OCI-LY1 (cell line): Measurements from ENCODE around the gene RPL22.

Experiments
- H2AFZ ChIP-seq: fragments of 200-600 bp; sonication (generic), shearing (Covaris generic); 2 replicates; pipeline ENCODE4 v1.6.0; 2014; ENCODE audit warnings: antibody characterized with exemption, mild to moderate bottlenecking, low read length
- H3F3A ChIP-seq: fragments of 200-600 bp; sonication (generic), shearing (Covaris generic); 2 replicates; pipeline ENCODE4 v1.6.0; 2014; ENCODE audit warnings: mild to moderate bottlenecking, antibody characterized with exemption, low read length, moderate library complexity; ENCODE audit not compliant: insufficient read depth
- H3K27ac ChIP-seq: fragments of 200-600 bp; sonication (generic); 2 replicates; pipeline ENCODE4 v1.5.1; 2014; ENCODE audit warnings: low read length, mixed run types, mild to moderate bottlenecking, low read depth; ENCODE audit not compliant: poor library complexity, severe bottlenecking
- H3K27me3 ChIP-seq: fragments of 200-600 bp; sonication (generic); 2 replicates; pipeline ENCODE4 v1.6.0; 2014; ENCODE audit warnings: antibody characterized with exemption, mild to moderate bottlenecking, low read length, moderate library complexity; ENCODE audit not compliant: insufficient read depth
- H3K36me3 ChIP-seq: fragments of 200-600 bp; sonication (generic); 2 replicates; pipeline ENCODE4 v1.6.1; 2014; ENCODE audit warnings: mild to moderate bottlenecking, antibody characterized with exemption, low read length, moderate library complexity, mixed read lengths; ENCODE audit not compliant: insufficient read depth
- H3K4me1 ChIP-seq: fragments of 200-600 bp; sonication (generic); 2 replicates; pipeline ENCODE4 v1.5.1; 2014; ENCODE audit warnings: mild to moderate bottlenecking, low read length, moderate library complexity; ENCODE audit not compliant: insufficient read depth, severe bottlenecking
- H3K4me2 ChIP-seq: fragments of 200-600 bp; sonication (generic), shearing (Covaris generic); 2 replicates; pipeline ENCODE4 v1.6.1; 2014; ENCODE audit warnings: low read length
- H3K4me3 ChIP-seq: fragments of 200-600 bp; sonication (generic); 2 replicates; pipeline ENCODE4 v1.5.1; 2014; ENCODE audit warnings: low read length, low read depth, mild to moderate bottlenecking, mixed read lengths; ENCODE audit not compliant: poor library complexity, severe bottlenecking
- H3K79me2 ChIP-seq: fragments of 200-600 bp; shearing (Covaris generic); 2 replicates; pipeline ENCODE4 v1.6.1; 2016; ENCODE audit warnings: mixed run types, low read length, mixed read lengths; ENCODE audit not compliant: insufficient read depth
- H3K9ac ChIP-seq: fragments of 200-600 bp; sonication (generic), shearing (Covaris generic); 2 replicates; pipeline ENCODE4 v1.6.1; 2014; ENCODE audit warnings: mild to moderate bottlenecking, low read length, mixed read lengths
- H3K9me2 ChIP-seq: fragments of 200-600 bp; sonication (generic), shearing (Covaris generic); 2 replicates; pipeline ENCODE4 v1.6.1; 2014; ENCODE audit warnings: low read depth, mild to moderate bottlenecking, low read length, mixed read lengths
- H3K9me3 ChIP-seq: fragments of 200-600 bp; shearing (Covaris generic); 2 replicates; pipeline ENCODE4 v1.6.1; 2014; ENCODE audit warnings: low read length, mixed read lengths
- H4K20me1 ChIP-seq: fragments of 200-600 bp; sonication (generic), shearing (Covaris generic); 2 replicates; pipeline ENCODE4 v1.6.0; 2016; ENCODE audit warnings: mild to moderate bottlenecking, low read length; ENCODE audit not compliant: insufficient read depth
- CTCF ChIP-seq: fragments of 200-600 bp; sonication (generic), shearing (Covaris generic); IDR thresholded peaks from 2 replicates; pipeline ENCODE4 v1.5.1; 2017; ENCODE audit warnings: mild to moderate bottlenecking, antibody characterized with exemption, low read length, moderate library complexity, mixed read lengths
- EZH2 ChIP-seq: fragments of 200-600 bp; sonication (generic), shearing (Covaris generic); IDR thresholded peaks from 2 replicates; pipeline ENCODE4 v1.8.0; 2017; ENCODE audit warnings: borderline replicate concordance, mixed run types, mild to moderate bottlenecking, antibody characterized with exemption, low read length, moderate library complexity, mixed read lengths

The RPL22 gene

GRCh38 chr1:6202256-6202655 is 2.9 kb upstream of the RPL22 start:
- Histone ChIP-seq H3K36me3 (peaks cover 10% of the 10 kb centered on the region), H3F3A (no peaks in the 10 kb centered on the region), H2AFZ (no peak overlapping the region), H3K9me2 (no peaks in the 10 kb centered on the region), H3K27ac (no peak overlapping the region), H3K9me3 (no peaks in the 10 kb centered on the region), H3K9ac (no peak overlapping the region), H3K27me3 (no peaks in the 10 kb centered on the region), H3K4me2 (no peak overlapping the region), H3K4me3 (no peak overlapping the region), H3K79me2 (peaks cover 27% of the 10 kb centered on the region), H4K20me1 (no peaks in the 10 kb centered on the region), H3K4me1 (peaks cover 32% of the 10 kb centered on the region)
- TF ChIP-seq CTCF, result no peak
- no peak for TF ChIP-seq EZH2

DNA sequence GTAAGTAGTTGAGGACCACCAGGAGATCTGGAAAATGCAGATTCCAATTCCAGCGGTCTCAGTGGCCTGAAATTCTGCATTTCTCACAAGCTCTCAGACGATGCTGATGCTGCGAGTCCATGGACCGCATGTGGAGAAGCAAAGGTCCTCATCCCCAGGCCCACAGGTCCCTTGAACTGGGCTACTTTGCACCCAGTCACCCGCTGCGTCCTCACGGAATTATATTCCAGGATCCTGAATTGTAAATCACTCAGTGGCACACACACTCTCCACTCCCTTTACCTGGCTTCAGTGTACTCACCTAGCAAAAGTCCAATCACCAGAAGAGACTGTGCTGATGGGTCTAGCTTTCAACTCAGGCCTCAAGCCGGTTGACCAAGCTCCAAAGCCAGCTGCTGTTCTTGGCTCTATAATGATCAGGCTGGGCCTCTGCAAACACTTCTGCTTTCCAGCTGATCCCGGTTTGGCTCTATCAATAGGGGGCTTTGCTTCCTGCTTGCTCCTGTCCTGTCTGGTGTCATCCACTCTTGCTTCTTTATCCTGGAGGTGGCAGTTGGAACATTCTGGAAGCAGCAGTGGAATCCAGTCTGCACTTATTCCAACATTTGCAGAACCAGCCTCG is 904 bp upstream of the RPL22 start:
- H3F3A ChIP-seq, result no peaks in the 10 kb centered on the region
- H3K79me2 ChIP-seq, result peaks cover 40% of the 10 kb centered on the region
- TF ChIP-seq CTCF (no peak), EZH2 (no peak)

DNA sequence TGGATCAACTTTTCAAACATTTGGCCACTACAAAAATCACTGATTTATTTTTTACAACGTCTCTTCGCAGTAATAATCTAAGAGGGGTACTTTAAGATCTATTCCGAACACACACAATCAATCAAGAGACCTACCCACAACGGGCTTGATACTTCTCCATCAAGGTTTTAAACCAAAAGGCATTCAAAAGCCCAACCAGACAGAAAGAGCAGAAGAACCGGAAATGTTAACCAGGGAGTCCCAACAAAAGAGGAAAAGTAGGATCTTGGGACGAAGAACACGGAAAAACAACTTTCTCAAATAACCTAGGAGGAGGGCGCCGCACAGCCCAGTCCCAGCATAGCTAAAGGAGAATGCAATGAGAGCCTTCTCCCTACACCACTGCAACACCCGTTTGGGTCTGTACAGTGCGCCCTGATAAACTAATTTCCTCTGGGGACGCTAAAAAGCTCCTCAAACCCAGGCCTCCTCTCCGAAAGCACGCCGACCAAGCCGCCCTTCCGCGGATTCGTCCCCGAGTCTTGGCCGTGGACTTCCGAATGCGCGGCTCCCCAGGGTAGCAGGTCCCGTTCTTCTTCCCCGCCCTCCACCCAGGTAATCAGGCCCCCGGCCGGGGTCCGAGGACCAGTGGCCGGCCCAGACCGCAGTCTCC is 623 bp downstream of the RPL22 start:
- Histone ChIP-seq H3K79me2 (peaks cover 40% of the 10 kb centered on the region), H3K9me3 (no peaks in the 10 kb centered on the region), H2AFZ (no peak overlapping the region), H4K20me1 (peaks cover 2% of the 10 kb centered on the region; the same call in 1 of the 2 replicates), H3F3A (no peaks in the 10 kb centered on the region), H3K4me2 (peak overlapping the region; percentile 91), H3K4me3 (peak overlapping the region; percentile 92), H3K9me2 (no peaks in the 10 kb centered on the region), H3K4me1 (peaks cover 27% of the 10 kb centered on the region), H3K27ac (peak overlapping the region; percentile 13), H3K36me3 (peaks cover 43% of the 10 kb centered on the region), H3K27me3 (no peaks in the 10 kb centered on the region), H3K9ac (peak overlapping the region; percentile 96)
- TF ChIP-seq EZH2 (no peak), CTCF (no peak)

More for the DNA sequence above, 904 bp upstream of the RPL22 start:
- no peaks in the 10 kb centered on the region for H3K9me3 ChIP-seq
- H3K4me1 ChIP-seq, result peaks cover 27% of the 10 kb centered on the region
- peaks cover 2% of the 10 kb centered on the region; the same call in 1 of the 2 replicates for H4K20me1 ChIP-seq
- 0 out of 2 replicates have a peak overlapping the region, but pooled peaks have one; percentile 9 for H2AFZ ChIP-seq
- peak overlapping the region; percentile 91 for H3K4me2 ChIP-seq
- H3K9me2 ChIP-seq, result no peaks in the 10 kb centered on the region
- H3K9ac ChIP-seq, result peak overlapping the region; percentile 96
- peaks cover 29% of the 10 kb centered on the region for H3K36me3 ChIP-seq
- H3K4me3 ChIP-seq, result peak overlapping the region; percentile 92
- H3K27ac ChIP-seq, result peak overlapping the region; percentile 41
- no peaks in the 10 kb centered on the region for H3K27me3 ChIP-seq
